ENCODE data around the gene FTSJ1.
"Not testable (repeated sequence)": the region's sequence is repeated elsewhere in the genome, so short reads cannot be mapped to it uniquely, and the experiment has no call there.

FTSJ1 gene

GRCh38 chrX:48504261-48504660, 28.3 kb downstream of the FTSJ1 start:
- no peak for FAIRE-seq

GRCh38 chrX:48505481-48505880, 29.5 kb downstream of the FTSJ1 start:
- no peak for FAIRE-seq

- no peak for FAIRE-seq
These were observed 31.2 kb downstream of the FTSJ1 start for GRCh38 chrX:48507246-48507645.

- no peak for FAIRE-seq
These were observed 32.6 kb downstream of the FTSJ1 start, which contains the start of gene PORCN for GRCh38 chrX:48508400-48509244. TSS of gene PORCN (plus strand) at chrX:48508992. CDS start at chrX:48509821, 829 bp downstream.

GRCh38 chrX:48509245-48509590, 33.2 kb downstream of the FTSJ1 start:
- no peak for FAIRE-seq

- no peak for FAIRE-seq
These were observed 33.6 kb downstream of the FTSJ1 start for GRCh38 chrX:48509619-48510018.

GRCh38 chrX:48511560-48511959, 35.6 kb downstream of the FTSJ1 start:
- no peak for FAIRE-seq

- FAIRE-seq, result no peak
These were observed 36.5 kb downstream of the FTSJ1 start for GRCh38 chrX:48512371-48512935.

- FAIRE-seq, result no peak
These were observed 37.7 kb downstream of the FTSJ1 start for GRCh38 chrX:48513670-48514069.

- FAIRE-seq, result no peak
These were observed 38.3 kb downstream of the FTSJ1 start for GRCh38 chrX:48514126-48514806.

GRCh38 chrX:48514868-48515460, 39.0 kb downstream of the FTSJ1 start:
- no peak for FAIRE-seq

GRCh38 chrX:48515842-48516241, 39.8 kb downstream of the FTSJ1 start:
- FAIRE-seq, result no peak

GRCh38 chrX:48516285-48516684, 40.3 kb downstream of the FTSJ1 start:
- no peak for FAIRE-seq

- FAIRE-seq, result no peak
These were observed 41.0 kb downstream of the FTSJ1 start for GRCh38 chrX:48516987-48517386.

GRCh38 chrX:48519481-48519880, 43.5 kb downstream of the FTSJ1 start:
- not testable (repeated sequence) for FAIRE-seq

GRCh38 chrX:48520455-48520854, 44.5 kb downstream of the FTSJ1 start:
- no peak for FAIRE-seq

GRCh38 chrX:48520976-48521352, 45.0 kb downstream of the FTSJ1 start:
- FAIRE-seq, result no peak

GRCh38 chrX:48521353-48522243, 45.6 kb downstream of the FTSJ1 start, which contains the start of gene EBP:
TSS of gene EBP (plus strand) at chrX:48521808. CDS start at chrX:48523772, 1,964 bp downstream.
- no peak for FAIRE-seq

GRCh38 chrX:48522291-48522690, 46.3 kb downstream of the FTSJ1 start:
- FAIRE-seq, result no peak

GRCh38 chrX:48523682-48524081, 47.7 kb downstream of the FTSJ1 start:
- no peak for FAIRE-seq

- FAIRE-seq, result not testable (repeated sequence)
These were observed 49.9 kb downstream of the FTSJ1 start for GRCh38 chrX:48525853-48526252.

- FAIRE-seq, result no peak
These were observed 54.7 kb downstream of the FTSJ1 start for GRCh38 chrX:48530736-48531135.
